Fibroblast of the aortic adventitia (primary cell): ENCODE measurements around the gene ATP2B2. TPM values are rescaled to one million over a fixed set of nuclear protein-coding genes. Genes with fewer than 3 reads are reported as not detected.
"Not testable (repeated sequence)": the region's sequence is repeated elsewhere in the genome, so short reads cannot be mapped to it uniquely, and the experiment has no call there.

Experiments used
- DNase-seq: peaks from one replicate; pipeline ENCODE4 v3.0.0-alpha.2; 2010; ENCODE audit warnings: low read depth
- H3K4me3 ChIP-seq: 2 replicates; pipeline ENCODE4 v1.5.1; 2011; ENCODE audit warnings: low read depth, mild to moderate bottlenecking, control low read depth, low read length, moderate library complexity
- total RNA-seq: library from RNA; depleted of rRNA; stranded (reverse); fragments of >200 nt; gene quantifications from 2 replicates; pipeline ENCODE4 v1.2.3, GENCODE V29; 2012; ENCODE audit warnings: low replicate concordance
- TF ChIP-seq, protein P1 (sequence below): IDR thresholded peaks from 2 replicates; pipeline ENCODE4 v1.5.1; 2011; ENCODE audit warnings: mild to moderate bottlenecking, low read length, control low read depth, inconsistent platforms; ENCODE audit not compliant: insufficient read depth

Gene ATP2B2
- total RNA-seq, 1 donor, result not detected

DNA sequence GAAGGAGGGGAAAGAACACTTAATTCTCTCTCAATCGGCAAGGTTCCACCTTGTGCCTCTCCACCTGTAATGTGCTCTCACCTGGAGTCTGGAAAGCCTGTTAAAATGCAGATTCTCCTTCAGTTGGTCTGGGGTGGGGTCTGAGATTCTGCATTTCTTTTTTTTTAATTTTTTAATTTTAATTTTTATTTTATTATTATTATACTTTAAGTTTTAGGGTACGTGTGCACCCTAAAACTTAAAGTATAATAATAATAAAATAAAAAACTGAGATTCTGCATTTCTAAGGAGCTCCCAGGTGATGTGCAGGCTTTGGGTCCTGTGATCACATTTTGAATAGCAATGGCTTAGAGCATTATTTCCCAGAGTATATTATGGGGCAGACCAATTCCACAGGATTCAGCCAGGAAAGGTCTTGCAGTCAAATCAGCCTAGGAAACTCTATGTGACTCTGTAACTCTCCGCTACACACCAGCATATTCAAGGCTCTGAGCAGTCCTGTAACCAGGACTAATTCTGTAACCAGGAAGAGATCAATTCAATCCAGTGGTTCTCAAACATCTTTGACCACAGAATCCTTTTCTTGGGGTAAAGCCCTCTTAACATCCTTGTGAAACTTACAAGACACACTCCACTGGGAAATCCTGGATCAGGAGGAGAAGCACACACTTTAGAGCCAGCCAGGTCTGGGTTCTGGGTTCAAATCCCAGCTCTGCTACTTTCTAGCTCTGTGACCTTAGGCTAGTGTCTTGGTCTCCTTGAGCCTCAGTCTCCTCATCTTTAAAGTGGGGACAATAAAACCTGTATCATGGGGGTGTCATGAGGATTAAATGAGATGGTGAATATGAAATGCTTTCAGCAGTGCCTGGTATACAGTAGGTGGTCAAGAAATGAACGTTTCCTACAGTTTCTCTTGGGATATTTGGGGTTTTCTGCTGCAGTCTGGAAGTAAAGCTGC lies 122.2 kb downstream of the ATP2B2 start:
- DNase-seq, result no peak
- TF ChIP-seq, protein P1, sequence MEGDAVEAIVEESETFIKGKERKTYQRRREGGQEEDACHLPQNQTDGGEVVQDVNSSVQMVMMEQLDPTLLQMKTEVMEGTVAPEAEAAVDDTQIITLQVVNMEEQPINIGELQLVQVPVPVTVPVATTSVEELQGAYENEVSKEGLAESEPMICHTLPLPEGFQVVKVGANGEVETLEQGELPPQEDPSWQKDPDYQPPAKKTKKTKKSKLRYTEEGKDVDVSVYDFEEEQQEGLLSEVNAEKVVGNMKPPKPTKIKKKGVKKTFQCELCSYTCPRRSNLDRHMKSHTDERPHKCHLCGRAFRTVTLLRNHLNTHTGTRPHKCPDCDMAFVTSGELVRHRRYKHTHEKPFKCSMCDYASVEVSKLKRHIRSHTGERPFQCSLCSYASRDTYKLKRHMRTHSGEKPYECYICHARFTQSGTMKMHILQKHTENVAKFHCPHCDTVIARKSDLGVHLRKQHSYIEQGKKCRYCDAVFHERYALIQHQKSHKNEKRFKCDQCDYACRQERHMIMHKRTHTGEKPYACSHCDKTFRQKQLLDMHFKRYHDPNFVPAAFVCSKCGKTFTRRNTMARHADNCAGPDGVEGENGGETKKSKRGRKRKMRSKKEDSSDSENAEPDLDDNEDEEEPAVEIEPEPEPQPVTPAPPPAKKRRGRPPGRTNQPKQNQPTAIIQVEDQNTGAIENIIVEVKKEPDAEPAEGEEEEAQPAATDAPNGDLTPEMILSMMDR, result no peak
- H3K4me3 ChIP-seq, result no peak overlapping the region

DNA sequence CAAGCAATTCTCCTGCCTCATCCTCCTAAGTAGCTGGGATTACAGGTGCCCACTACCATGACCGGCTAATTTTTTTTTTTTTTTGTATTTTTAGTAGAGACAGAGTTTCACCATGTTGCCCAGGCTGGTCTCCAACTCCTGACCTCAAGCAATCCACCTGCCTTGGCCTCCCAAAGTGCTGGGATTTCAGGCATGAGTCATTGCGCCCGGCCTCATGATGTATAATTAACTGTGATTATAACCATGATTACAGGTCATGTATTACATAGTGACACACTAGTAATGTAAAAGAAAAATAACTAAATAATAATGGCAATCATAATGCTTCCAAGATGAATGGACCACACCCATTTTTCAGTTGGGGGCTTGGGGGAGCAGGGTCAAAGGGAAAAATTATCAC lies 122.9 kb downstream of the ATP2B2 start:
- H3K4me3 ChIP-seq, DNase-seq: not testable (repeated sequence)

DNA sequence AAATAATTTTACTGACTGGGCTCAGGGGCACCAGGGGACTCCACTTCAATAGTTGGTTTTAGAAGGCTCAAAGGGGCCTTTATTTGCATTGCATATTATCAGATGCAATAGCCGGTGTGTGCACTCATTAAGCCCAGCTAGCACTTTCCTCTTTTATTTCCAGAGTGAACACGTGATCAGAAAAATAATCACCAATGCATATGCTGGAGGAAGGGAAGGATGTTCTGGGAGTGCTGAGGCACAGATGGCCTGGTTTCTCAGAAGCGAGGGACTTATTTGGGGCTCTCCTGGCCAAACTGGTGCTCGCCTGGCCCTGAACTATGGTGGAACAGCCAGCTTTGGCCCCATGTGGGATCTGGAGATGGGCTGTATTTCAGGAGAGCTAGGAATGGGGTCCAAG lies 124.0 kb downstream of the ATP2B2 start:
- no peak overlapping the region for H3K4me3 ChIP-seq
- TF ChIP-seq, protein P1, result no peak
- DNase-seq, result no peak

DNA sequence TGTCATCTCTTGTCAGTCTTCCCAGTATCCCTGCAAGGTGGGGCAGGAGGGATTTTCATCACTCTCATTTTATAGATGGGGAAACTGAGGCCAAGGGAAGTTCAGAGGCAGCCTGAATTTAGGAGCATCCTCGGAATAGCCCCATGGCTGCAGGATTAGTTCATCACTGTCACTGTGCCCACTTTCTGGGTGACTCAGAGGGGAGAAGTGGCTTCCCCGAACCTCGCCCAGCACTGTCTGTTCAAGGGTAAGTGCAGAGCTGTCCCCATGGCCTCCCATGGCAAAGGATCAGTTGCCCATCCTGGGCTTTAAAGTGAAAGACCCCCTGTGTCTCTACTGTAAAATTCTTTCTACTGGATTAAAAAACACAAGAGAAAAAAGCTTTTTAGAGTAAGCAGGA lies 124.5 kb downstream of the ATP2B2 start:
- TF ChIP-seq, protein P1, result no peak
- H3K4me3 ChIP-seq, result no peak overlapping the region
- DNase-seq, result peak; percentile 29

DNA sequence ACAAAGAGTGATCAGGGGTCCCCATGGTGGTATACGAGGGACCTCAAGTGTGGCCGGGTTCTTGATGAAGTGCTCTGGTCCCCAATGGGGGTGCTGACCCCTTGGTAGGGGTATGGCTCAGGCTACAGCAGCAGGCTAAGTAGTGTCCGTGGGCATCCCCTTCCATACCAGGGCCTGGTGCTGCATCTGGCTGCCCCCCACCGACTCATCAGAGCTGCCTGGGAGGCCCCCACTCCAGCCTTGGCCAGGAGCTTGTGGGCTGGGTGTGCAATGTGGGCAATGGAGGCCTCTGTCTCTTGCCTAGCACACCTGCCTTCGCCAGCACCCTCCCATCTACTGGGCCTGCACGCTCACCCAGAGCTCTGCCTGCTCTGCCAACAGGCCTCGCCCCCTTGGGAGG lies 125.4 kb downstream of the ATP2B2 start:
- no peak for DNase-seq
- H3K4me3 ChIP-seq, result no peak overlapping the region
- TF ChIP-seq, protein P1, result no peak

DNA sequence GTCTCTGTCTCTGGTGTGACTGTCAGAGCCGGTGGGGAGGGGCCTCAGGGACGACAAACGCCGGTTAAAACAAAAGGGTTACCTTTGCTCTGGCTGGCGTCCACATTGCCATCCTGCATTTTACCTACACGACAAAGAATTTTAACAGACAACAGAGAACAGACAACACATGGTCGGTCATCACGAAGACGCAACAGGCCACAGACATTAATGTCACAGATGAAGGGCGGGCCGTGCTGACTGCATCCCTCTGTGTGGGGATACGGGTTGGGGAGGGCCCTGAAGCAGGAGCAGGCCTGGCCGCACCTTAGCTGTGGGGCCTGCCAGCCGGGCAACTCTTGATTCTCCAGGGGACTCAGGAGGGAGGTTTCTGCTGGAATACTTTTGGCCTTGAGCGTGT lies 126.2 kb downstream of the ATP2B2 start:
- no peak overlapping the region for H3K4me3 ChIP-seq
- TF ChIP-seq, protein P1, result no peak
- DNase-seq, result no peak

DNA sequence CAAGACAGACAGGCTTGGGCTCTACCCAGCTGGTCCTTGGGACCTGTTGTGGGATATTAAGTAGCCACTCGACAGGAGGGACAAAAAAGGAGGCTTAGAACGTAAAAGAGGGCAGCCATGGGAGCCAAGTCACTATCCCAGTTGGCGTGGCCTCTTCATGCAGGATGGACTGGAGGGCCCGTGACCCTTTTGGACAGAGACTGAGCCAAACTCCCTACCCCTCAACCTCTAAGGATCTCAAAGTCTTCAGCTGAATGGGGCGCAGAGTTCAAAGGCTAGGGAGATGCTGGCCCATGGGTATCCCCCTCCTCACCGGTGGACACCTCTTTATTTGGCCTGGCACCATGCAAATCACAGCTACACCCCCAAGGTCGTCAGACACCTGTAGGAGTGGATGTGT lies 126.6 kb downstream of the ATP2B2 start:
- TF ChIP-seq, protein P1, result no peak
- no peak for DNase-seq
- no peak overlapping the region for H3K4me3 ChIP-seq
